ENCODE data around the gene BTBD9. TPM values are rescaled to one million over a fixed set of nuclear protein-coding genes. Genes with fewer than 3 reads are reported as not detected.

The BTBD9 gene
- total RNA-seq, 2 donors from 2014 or later: 16.2 to 28.3 TPM

- Mint-ChIP-seq H3K4me3 (no peak overlapping the region), H3K9me3 (no peaks in the 10 kb centered on the region), H3K27ac (no peak overlapping the region), H3K36me3 (ENCODE audit: low read depth) (peaks cover 12% of the 10 kb centered on the region), H3K4me1 (no peaks in the 10 kb centered on the region), H3K27me3 (no peaks in the 10 kb centered on the region)
- no peak for ATAC-seq (replicated peaks)
Measured at GRCh38 chr6:38241200-38241871, 398.4 kb downstream of the BTBD9 start.

- Mint-ChIP-seq H3K4me1 (peaks cover 5% of the 10 kb centered on the region), H3K27ac (no peak overlapping the region), H3K36me3 (ENCODE audit: low read depth) (peaks cover 7% of the 10 kb centered on the region), H3K4me3 (no peak overlapping the region), H3K9me3 (no peaks in the 10 kb centered on the region), H3K27me3 (no peaks in the 10 kb centered on the region)
- ATAC-seq (replicated peaks): no peak
Measured at GRCh38 chr6:38239719-38240451, 399.8 kb downstream of the BTBD9 start.

- Mint-ChIP-seq H3K4me3 (no peak overlapping the region), H3K9me3 (no peaks in the 10 kb centered on the region), H3K4me1 (peaks cover 5% of the 10 kb centered on the region), H3K36me3 (ENCODE audit: low read depth) (no peaks in the 10 kb centered on the region), H3K27me3 (no peaks in the 10 kb centered on the region), H3K27ac (no peak overlapping the region)
- ATAC-seq (replicated peaks): no peak
Measured at GRCh38 chr6:38236631-38237030, 403.1 kb downstream of the BTBD9 start.

- H3K36me3 Mint-ChIP-seq (ENCODE audit: low read depth): no peaks in the 10 kb centered on the region
- no peak overlapping the region for H3K4me3 Mint-ChIP-seq
- H3K27me3 Mint-ChIP-seq: no peaks in the 10 kb centered on the region
- peaks cover 5% of the 10 kb centered on the region for H3K4me1 Mint-ChIP-seq
- no peaks in the 10 kb centered on the region for H3K9me3 Mint-ChIP-seq
- no peak for ATAC-seq (replicated peaks)
- peak overlapping the region; percentile 26 for H3K27ac Mint-ChIP-seq
Measured at GRCh38 chr6:38234934-38235682, 404.6 kb downstream of the BTBD9 start.

GRCh38 chr6:38234141-38234540 is 405.6 kb downstream of the BTBD9 start:
- Mint-ChIP-seq H3K4me1 (peaks cover 5% of the 10 kb centered on the region), H3K9me3 (no peaks in the 10 kb centered on the region), H3K36me3 (ENCODE audit: low read depth) (no peaks in the 10 kb centered on the region), H3K27me3 (no peaks in the 10 kb centered on the region), H3K4me3 (no peak overlapping the region), H3K27ac (no peak overlapping the region)
- no peak for ATAC-seq (replicated peaks)

GRCh38 chr6:38233161-38233791 is 406.5 kb downstream of the BTBD9 start:
- Mint-ChIP-seq H3K36me3 (ENCODE audit: low read depth) (no peaks in the 10 kb centered on the region), H3K9me3 (no peaks in the 10 kb centered on the region), H3K27ac (no peak overlapping the region), H3K27me3 (no peaks in the 10 kb centered on the region), H3K4me1 (peaks cover 5% of the 10 kb centered on the region), H3K4me3 (no peak overlapping the region)
- ATAC-seq (replicated peaks): no peak

GRCh38 chr6:38225766-38226165 is 414.0 kb downstream of the BTBD9 start:
- no peaks in the 10 kb centered on the region for H3K27me3 Mint-ChIP-seq
- H3K36me3 Mint-ChIP-seq (ENCODE audit: low read depth): no peaks in the 10 kb centered on the region
- no peak overlapping the region for H3K27ac Mint-ChIP-seq
- ATAC-seq (replicated peaks): no peak
- H3K4me1 Mint-ChIP-seq: no peaks in the 10 kb centered on the region
- no peaks in the 10 kb centered on the region for H3K9me3 Mint-ChIP-seq
- no peak overlapping the region for H3K4me3 Mint-ChIP-seq

GRCh38 chr6:38221251-38221650 is 418.5 kb downstream of the BTBD9 start:
- no peak overlapping the region for H3K27ac Mint-ChIP-seq
- no peak overlapping the region for H3K4me3 Mint-ChIP-seq
- no peaks in the 10 kb centered on the region for H3K36me3 Mint-ChIP-seq (ENCODE audit: low read depth)
- peaks cover 4% of the 10 kb centered on the region for H3K4me1 Mint-ChIP-seq
- no peak for ATAC-seq (replicated peaks)
- no peaks in the 10 kb centered on the region for H3K27me3 Mint-ChIP-seq
- no peaks in the 10 kb centered on the region for H3K9me3 Mint-ChIP-seq

GRCh38 chr6:38220069-38220723 is 419.5 kb downstream of the BTBD9 start:
- Mint-ChIP-seq H3K27ac (peak overlapping the region; percentile 25), H3K4me3 (no peak overlapping the region), H3K36me3 (ENCODE audit: low read depth) (no peaks in the 10 kb centered on the region), H3K27me3 (no peaks in the 10 kb centered on the region), H3K9me3 (no peaks in the 10 kb centered on the region), H3K4me1 (peaks cover 4% of the 10 kb centered on the region)
- ATAC-seq (replicated peaks): no peak

- no peaks in the 10 kb centered on the region for H3K9me3 Mint-ChIP-seq
- H3K4me3 Mint-ChIP-seq: no peak overlapping the region
- H3K4me1 Mint-ChIP-seq: peaks cover 4% of the 10 kb centered on the region
- H3K36me3 Mint-ChIP-seq (ENCODE audit: low read depth): no peaks in the 10 kb centered on the region
- H3K27me3 Mint-ChIP-seq: no peaks in the 10 kb centered on the region
- H3K27ac Mint-ChIP-seq: no peak overlapping the region
- no peak for ATAC-seq (replicated peaks)
Measured at GRCh38 chr6:38218235-38218634, 421.5 kb downstream of the BTBD9 start.

GRCh38 chr6:38216451-38216850 is 423.3 kb downstream of the BTBD9 start:
- Mint-ChIP-seq H3K4me1 (peaks cover 4% of the 10 kb centered on the region), H3K36me3 (ENCODE audit: low read depth) (no peaks in the 10 kb centered on the region), H3K9me3 (no peaks in the 10 kb centered on the region), H3K27ac (peak overlapping the region; percentile 25), H3K4me3 (no peak overlapping the region), H3K27me3 (no peaks in the 10 kb centered on the region)
- ATAC-seq (replicated peaks): peak; percentile 20

GRCh38 chr6:38215651-38216311 is 423.9 kb downstream of the BTBD9 start:
- Mint-ChIP-seq H3K27me3 (no peaks in the 10 kb centered on the region), H3K27ac (peak overlapping the region; percentile 25), H3K4me3 (no peak overlapping the region), H3K4me1 (peaks cover 4% of the 10 kb centered on the region), H3K36me3 (ENCODE audit: low read depth) (no peaks in the 10 kb centered on the region), H3K9me3 (no peaks in the 10 kb centered on the region)
- peak; percentile 72 for ATAC-seq (replicated peaks)

- ATAC-seq (replicated peaks): no peak
- no peak overlapping the region for H3K27ac Mint-ChIP-seq
- H3K4me3 Mint-ChIP-seq: no peak overlapping the region
- H3K9me3 Mint-ChIP-seq: no peaks in the 10 kb centered on the region
- H3K36me3 Mint-ChIP-seq (ENCODE audit: low read depth): no peaks in the 10 kb centered on the region
- peaks cover 4% of the 10 kb centered on the region for H3K4me1 Mint-ChIP-seq
- H3K27me3 Mint-ChIP-seq: no peaks in the 10 kb centered on the region
Measured at GRCh38 chr6:38215225-38215624, 424.5 kb downstream of the BTBD9 start.

GRCh38 chr6:38214159-38214558 is 425.6 kb downstream of the BTBD9 start:
- Mint-ChIP-seq H3K9me3 (no peaks in the 10 kb centered on the region), H3K36me3 (ENCODE audit: low read depth) (no peaks in the 10 kb centered on the region), H3K4me3 (no peak overlapping the region), H3K4me1 (no peaks in the 10 kb centered on the region), H3K27me3 (no peaks in the 10 kb centered on the region), H3K27ac (no peak overlapping the region)
- ATAC-seq (replicated peaks): no peak
